Panc1 (cell line): ENCODE measurements around the gene NOBOX.

Experiments
- TCF7L2 ChIP-seq: IDR thresholded peaks from 2 replicates; pipeline ENCODE4 v1.6.1; 2011; ENCODE audit warnings: mild to moderate bottlenecking, low read depth, low read length, inconsistent platforms
- TF ChIP-seq, protein P1 (sequence below): fragments of 450-650 bp; IDR thresholded peaks from 2 replicates; pipeline ENCODE4 v1.5.1; 2017; ENCODE audit warnings: mild to moderate bottlenecking
- TF ChIP-seq, protein P2 (sequence below), 2 experiments: IDR thresholded peaks; 2 replicates each; pipeline ENCODE4 v1.6.1; 2011 to 2012; ENCODE audit warnings: low read depth in 2 of 2, control low read depth in 1 of 2, low read length in 1 of 2, mild to moderate bottlenecking in 1 of 2, moderate library complexity in 1 of 2; ENCODE audit not compliant: insufficient read depth in 1 of 2

DNA sequence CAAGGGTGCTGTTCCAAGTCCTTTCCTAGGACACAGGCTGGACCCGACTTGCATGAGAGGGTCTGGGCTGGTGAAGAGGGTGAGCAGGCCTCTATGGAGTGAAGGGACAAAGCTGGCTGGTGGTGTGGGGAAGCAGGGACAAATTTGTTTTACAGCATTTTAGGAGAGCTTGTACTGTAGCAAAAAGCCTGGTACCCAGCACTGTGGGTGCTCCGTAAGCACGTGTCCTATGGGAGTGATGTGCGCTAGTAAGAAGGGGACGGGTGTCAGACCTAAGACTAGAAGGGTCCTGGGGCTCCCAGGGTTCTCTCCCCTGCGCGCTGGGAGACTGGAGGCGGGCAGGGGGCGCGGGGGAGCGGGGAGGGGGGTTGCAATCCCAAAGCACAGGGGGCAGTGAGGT lies 391 bp downstream of the NOBOX start:
- TF ChIP-seq, protein P1, sequence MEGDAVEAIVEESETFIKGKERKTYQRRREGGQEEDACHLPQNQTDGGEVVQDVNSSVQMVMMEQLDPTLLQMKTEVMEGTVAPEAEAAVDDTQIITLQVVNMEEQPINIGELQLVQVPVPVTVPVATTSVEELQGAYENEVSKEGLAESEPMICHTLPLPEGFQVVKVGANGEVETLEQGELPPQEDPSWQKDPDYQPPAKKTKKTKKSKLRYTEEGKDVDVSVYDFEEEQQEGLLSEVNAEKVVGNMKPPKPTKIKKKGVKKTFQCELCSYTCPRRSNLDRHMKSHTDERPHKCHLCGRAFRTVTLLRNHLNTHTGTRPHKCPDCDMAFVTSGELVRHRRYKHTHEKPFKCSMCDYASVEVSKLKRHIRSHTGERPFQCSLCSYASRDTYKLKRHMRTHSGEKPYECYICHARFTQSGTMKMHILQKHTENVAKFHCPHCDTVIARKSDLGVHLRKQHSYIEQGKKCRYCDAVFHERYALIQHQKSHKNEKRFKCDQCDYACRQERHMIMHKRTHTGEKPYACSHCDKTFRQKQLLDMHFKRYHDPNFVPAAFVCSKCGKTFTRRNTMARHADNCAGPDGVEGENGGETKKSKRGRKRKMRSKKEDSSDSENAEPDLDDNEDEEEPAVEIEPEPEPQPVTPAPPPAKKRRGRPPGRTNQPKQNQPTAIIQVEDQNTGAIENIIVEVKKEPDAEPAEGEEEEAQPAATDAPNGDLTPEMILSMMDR = no peak
- no peak for TF ChIP-seq TCF7L2
- TF ChIP-seq, protein P2, sequence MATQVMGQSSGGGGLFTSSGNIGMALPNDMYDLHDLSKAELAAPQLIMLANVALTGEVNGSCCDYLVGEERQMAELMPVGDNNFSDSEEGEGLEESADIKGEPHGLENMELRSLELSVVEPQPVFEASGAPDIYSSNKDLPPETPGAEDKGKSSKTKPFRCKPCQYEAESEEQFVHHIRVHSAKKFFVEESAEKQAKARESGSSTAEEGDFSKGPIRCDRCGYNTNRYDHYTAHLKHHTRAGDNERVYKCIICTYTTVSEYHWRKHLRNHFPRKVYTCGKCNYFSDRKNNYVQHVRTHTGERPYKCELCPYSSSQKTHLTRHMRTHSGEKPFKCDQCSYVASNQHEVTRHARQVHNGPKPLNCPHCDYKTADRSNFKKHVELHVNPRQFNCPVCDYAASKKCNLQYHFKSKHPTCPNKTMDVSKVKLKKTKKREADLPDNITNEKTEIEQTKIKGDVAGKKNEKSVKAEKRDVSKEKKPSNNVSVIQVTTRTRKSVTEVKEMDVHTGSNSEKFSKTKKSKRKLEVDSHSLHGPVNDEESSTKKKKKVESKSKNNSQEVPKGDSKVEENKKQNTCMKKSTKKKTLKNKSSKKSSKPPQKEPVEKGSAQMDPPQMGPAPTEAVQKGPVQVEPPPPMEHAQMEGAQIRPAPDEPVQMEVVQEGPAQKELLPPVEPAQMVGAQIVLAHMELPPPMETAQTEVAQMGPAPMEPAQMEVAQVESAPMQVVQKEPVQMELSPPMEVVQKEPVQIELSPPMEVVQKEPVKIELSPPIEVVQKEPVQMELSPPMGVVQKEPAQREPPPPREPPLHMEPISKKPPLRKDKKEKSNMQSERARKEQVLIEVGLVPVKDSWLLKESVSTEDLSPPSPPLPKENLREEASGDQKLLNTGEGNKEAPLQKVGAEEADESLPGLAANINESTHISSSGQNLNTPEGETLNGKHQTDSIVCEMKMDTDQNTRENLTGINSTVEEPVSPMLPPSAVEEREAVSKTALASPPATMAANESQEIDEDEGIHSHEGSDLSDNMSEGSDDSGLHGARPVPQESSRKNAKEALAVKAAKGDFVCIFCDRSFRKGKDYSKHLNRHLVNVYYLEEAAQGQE (IDR thresholded peaks at IDR 0.05; ENCODE audit: insufficient read depth in 1 of 2, low read depth in 2 of 2, low read length in 1 of 2) = no peak
